Neuronal stem cell (in vitro differentiated cells): Measurements from ENCODE around the gene CALML4. TPM values are rescaled to one million over a fixed set of nuclear protein-coding genes. Genes with fewer than 3 reads are reported as not detected.

Experiments used
- DNase-seq: peaks from one replicate; pipeline ENCODE4 v3.0.0-alpha.2; 2013; ENCODE audit warnings: low spot score
- H2AFZ ChIP-seq: one replicate; pipeline ENCODE4 v1.6.1; 2013; ENCODE audit warnings: mild to moderate bottlenecking, low read length, inconsistent platforms
- H2AK5ac ChIP-seq: 2 replicates; pipeline ENCODE4 v1.6.1; 2013; ENCODE audit warnings: low read depth, mild to moderate bottlenecking, inconsistent platforms, low read length, moderate library complexity, mixed read lengths
- H2BK120ac ChIP-seq: 2 replicates; pipeline ENCODE4 v1.6.1; 2013; ENCODE audit warnings: low read depth, mild to moderate bottlenecking, inconsistent platforms, low read length, moderate library complexity, mixed read lengths
- H2BK12ac ChIP-seq: one replicate; pipeline ENCODE4 v1.6.1; 2013; ENCODE audit warnings: low read length, inconsistent platforms
- H2BK15ac ChIP-seq: 2 replicates; pipeline ENCODE4 v1.6.1; 2013; ENCODE audit warnings: mild to moderate bottlenecking, low read length, inconsistent platforms, mixed read lengths
- H2BK5ac ChIP-seq: one replicate; pipeline ENCODE4 v1.6.1; 2013; ENCODE audit warnings: inconsistent platforms, mild to moderate bottlenecking, low read length, moderate library complexity
- H3K14ac ChIP-seq: one replicate; pipeline ENCODE4 v1.6.1; 2013; ENCODE audit warnings: low read length, inconsistent platforms
- H3K18ac ChIP-seq: 2 replicates; pipeline ENCODE4 v1.6.1; 2013; ENCODE audit warnings: low read length, inconsistent platforms
- H3K23ac ChIP-seq: 2 replicates; pipeline ENCODE4 v1.6.1; 2013; ENCODE audit warnings: low read depth, mild to moderate bottlenecking, mixed read lengths, low read length, inconsistent platforms; ENCODE audit not compliant: poor library complexity
- H3K27ac ChIP-seq: replicated peaks from 3 replicates; pipeline ENCODE4 v1.5.1; 2013; ENCODE audit warnings: low read length, inconsistent platforms
- H3K27me3 ChIP-seq, 3 experiments: 2 replicates each; pipeline ENCODE4 v1.6.1; 2013; ENCODE audit warnings: low read length in 3 of 3, mild to moderate bottlenecking in 2 of 3, inconsistent platforms in 1 of 3, low read depth in 1 of 3, mixed read lengths in 1 of 3, moderate library complexity in 1 of 3; ENCODE audit not compliant: control insufficient read depth in 3 of 3, insufficient read depth in 3 of 3
- H3K36me3 ChIP-seq, 2 donors: replicated peaks in 1 of 2; 2 replicates each; pipeline ENCODE4 v1.6.1; 2013; ENCODE audit warnings: low read length in 2 of 2; ENCODE audit not compliant: control insufficient read depth in 2 of 2, insufficient read depth in 2 of 2
- H3K4ac ChIP-seq: 2 replicates; pipeline ENCODE4 v1.6.1; 2013; ENCODE audit warnings: inconsistent platforms, mild to moderate bottlenecking, low read length, moderate library complexity
- H3K4me1 ChIP-seq, 2 donors: 1 replicate in 1 of 2; 2 replicates in 1 of 2; pipeline ENCODE4 v1.6.1; 2013; ENCODE audit warnings: low read length in 2 of 2, low read depth in 1 of 2; ENCODE audit not compliant: control insufficient read depth in 2 of 2, insufficient read depth in 1 of 2
- H3K4me2 ChIP-seq: one replicate; pipeline ENCODE4 v1.6.1; 2013; ENCODE audit warnings: mild to moderate bottlenecking, low read length, inconsistent platforms; ENCODE audit not compliant: insufficient read depth, poor library complexity, severe bottlenecking
- H3K4me3 ChIP-seq, 2 donors: 2 replicates each; pipeline ENCODE4 v1.5.1; 2013; ENCODE audit warnings: low read length in 2 of 2, mild to moderate bottlenecking in 2 of 2, inconsistent platforms in 1 of 2, moderate library complexity in 1 of 2
- H3K79me1 ChIP-seq: one replicate; pipeline ENCODE4 v1.6.1; 2013; ENCODE audit warnings: low read depth, mild to moderate bottlenecking, inconsistent platforms, low read length, moderate library complexity
- H3K9ac ChIP-seq: one replicate; pipeline ENCODE4 v1.6.1; 2013; ENCODE audit warnings: mild to moderate bottlenecking, low read depth, low read length, inconsistent platforms; ENCODE audit not compliant: poor library complexity
- H3K9me3 ChIP-seq, 2 donors: replicated peaks in 1 of 2; 2 replicates each; pipeline versions ENCODE3 to v1.6.1; 2013; ENCODE audit warnings: low read length in 2 of 2, mild to moderate bottlenecking in 2 of 2, inconsistent platforms in 1 of 2, low read depth in 1 of 2, mixed read lengths in 1 of 2, moderate library complexity in 1 of 2; ENCODE audit not compliant: control insufficient read depth in 2 of 2, insufficient read depth in 1 of 2
- H4K8ac ChIP-seq: one replicate; pipeline ENCODE4 v1.6.1; 2013; ENCODE audit warnings: low read depth, mild to moderate bottlenecking, inconsistent platforms, low read length, moderate library complexity
- H4K91ac ChIP-seq: one replicate; pipeline ENCODE4 v1.6.1; 2013; ENCODE audit warnings: low read length, low read depth, mild to moderate bottlenecking, inconsistent platforms; ENCODE audit not compliant: poor library complexity
- WGBS, 2 donors: extraction: QIAGEN DNeasy Blood & Tissue Kit; methylation state at CpG; one replicate each; pipeline ENCODE4 v1.1.7; 2013; ENCODE audit warnings: missing lambda C conversion rate in 2 of 2, mixed read lengths in 1 of 2; ENCODE audit not compliant: insufficient read length in 2 of 2, insufficient replicate concordance in 1 of 2; ENCODE audit errors: extremely low coverage in 2 of 2; 5-methylcytosine and 5-hydroxymethylcytosine counted together
- polyA plus RNA-seq, 2 experiments: library from polyadenylated mRNA; stranded (reverse); fragments of 200-250 nt; gene quantifications; one replicate each; pipeline ENCODE4 v1.2.3, GENCODE V29; 2013

CALML4 gene, protein sequence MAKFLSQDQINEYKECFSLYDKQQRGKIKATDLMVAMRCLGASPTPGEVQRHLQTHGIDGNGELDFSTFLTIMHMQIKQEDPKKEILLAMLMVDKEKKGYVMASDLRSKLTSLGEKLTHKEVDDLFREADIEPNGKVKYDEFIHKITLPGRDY
- 26.8 TPM for polyA plus RNA-seq (2013, experiment 1 of 2)
- 28.4 TPM for polyA plus RNA-seq (2013, experiment 2 of 2)

DNA sequence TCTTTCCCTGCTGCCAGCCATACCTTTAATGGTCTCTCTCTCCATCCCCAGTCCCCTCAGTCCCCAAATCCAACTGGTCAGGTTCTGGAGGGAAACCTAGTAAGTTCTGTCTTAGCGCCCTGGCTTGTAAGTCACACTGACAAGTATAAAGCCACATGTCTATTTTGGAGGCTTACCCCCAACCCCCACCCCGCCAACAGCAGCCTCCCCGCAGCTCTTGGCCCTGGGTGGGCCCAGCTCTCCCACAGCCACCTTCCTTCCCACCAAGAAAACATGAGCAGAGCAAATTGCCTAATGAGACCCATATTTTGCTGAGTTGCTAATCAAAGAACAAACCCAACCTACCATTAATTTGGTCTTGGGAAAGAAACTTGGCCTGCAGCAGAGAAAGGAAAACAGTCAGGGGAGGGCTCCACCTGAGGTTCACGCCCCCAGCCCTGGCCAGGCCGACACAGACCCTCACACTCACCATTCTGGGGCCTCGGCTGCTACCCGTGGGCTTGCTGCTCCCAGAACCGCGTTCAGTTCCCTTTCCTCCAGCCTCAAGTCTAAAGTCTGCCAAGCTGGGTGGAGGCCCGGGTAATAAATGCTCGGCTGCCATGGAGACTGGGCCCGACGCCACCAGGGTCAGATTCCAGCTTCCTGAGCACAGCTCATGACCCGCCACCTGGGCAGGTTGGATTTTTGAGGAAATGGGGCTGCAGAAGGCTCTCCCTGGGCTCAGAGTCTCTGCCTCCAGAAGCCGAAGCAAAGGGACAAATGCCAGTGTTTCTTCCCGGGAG is at the start of gene CALML4:
Gene CALML4, minus strand, starts transcription at position 557 of the 782 bp plus-strand sequence. Its CDS starts 85 bp downstream, at position 472.
- H3K4me2 ChIP-seq: no peak within 1 kb of the TSS
- H3K4me1 ChIP-seq: peaks cover 5 to 34% of the 10 kb centered on the region in 2 donors
- no peaks in the 10 kb centered on the region for H3K9me3 ChIP-seq
- WGBS, 2 donors: no CpG with 5 or more reads among the region's 16 CpGs
- H3K9ac ChIP-seq: no peak within 1 kb of the TSS
- H3K4ac ChIP-seq: no peak within 1 kb of the TSS
- H3K27ac ChIP-seq: no peak within 1 kb of the TSS
- peak within 1 kb of the TSS; percentile 54 for H2AK5ac ChIP-seq
- H3K23ac ChIP-seq: no peak within 1 kb of the TSS
- H3K18ac ChIP-seq: peak within 1 kb of the TSS; percentile 81
- peak within 1 kb of the TSS; percentile 69 for H2BK15ac ChIP-seq
- H3K27me3 ChIP-seq: no peaks in the 10 kb centered on the region
- H2BK12ac ChIP-seq: no peak within 1 kb of the TSS
- no peak within 1 kb of the TSS for H2BK5ac ChIP-seq
- H4K8ac ChIP-seq: no peak within 1 kb of the TSS
- H4K91ac ChIP-seq: no peak within 1 kb of the TSS
- no peak within 1 kb of the TSS for H2AFZ ChIP-seq
- no peak within 1 kb of the TSS for H3K14ac ChIP-seq
- no peak for DNase-seq
- peaks cover 12% of the 10 kb centered on the region for H3K79me1 ChIP-seq
- H3K4me3 ChIP-seq: no peak within 1 kb of the TSS
- H2BK120ac ChIP-seq: no peak within 1 kb of the TSS
- peaks cover 6 to 43% of the 10 kb centered on the region in 2 donors for H3K36me3 ChIP-seq

DNA sequence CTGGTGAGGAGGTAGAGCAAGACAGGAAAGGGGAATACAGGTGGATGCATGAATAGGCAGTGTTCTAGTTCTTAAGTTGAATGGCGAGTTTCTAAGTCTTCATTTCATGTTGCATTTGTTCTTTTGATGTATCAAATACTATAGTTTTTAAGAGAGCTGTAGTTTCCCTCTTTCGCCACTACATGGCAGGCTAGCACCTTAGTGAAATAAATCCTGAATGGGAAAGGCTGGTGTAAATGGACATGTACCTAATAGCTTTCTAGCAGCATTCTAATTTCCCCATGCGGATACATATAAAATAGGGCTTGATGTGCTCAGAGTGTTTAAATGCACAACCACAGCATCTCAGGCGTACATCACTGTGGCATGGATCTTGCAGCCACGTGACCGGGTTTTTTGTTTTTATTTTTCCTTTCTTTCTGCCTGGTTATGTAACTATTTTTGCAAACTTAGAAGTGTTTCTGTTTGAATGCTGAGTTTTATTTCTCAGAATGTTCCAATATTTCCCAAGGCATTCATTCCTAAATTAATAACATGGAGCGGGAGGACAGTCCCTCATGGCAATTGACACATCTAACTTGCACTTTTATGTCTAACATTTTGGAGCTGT is 47.9 kb upstream of the CALML4 start:
- Histone ChIP-seq H3K9me3 (no peaks in the 10 kb centered on the region), H2AFZ (no peak overlapping the region), H3K27me3 (peaks cover 0 to 10% (median 0%) of the 10 kb centered on the region in 3 experiments), H3K18ac (no peak overlapping the region), H3K4me1 (peaks cover 0 to 2% of the 10 kb centered on the region in 2 donors), H2BK120ac (no peak overlapping the region), H2BK15ac (no peak overlapping the region), H3K36me3 (no peaks in the 10 kb centered on the region), H3K4ac (no peak overlapping the region), H4K91ac (no peak overlapping the region), H2AK5ac (no peak overlapping the region), H3K27ac (no peak overlapping the region), H3K79me1 (no peaks in the 10 kb centered on the region), H4K8ac (no peak overlapping the region), H3K9ac (no peak overlapping the region), H3K14ac (no peak overlapping the region), H3K4me3 (no peak overlapping the region), H3K4me2 (no peak overlapping the region), H3K23ac (no peak overlapping the region), H2BK5ac (no peak overlapping the region), H2BK12ac (no peak overlapping the region)
- WGBS, 2 donors: no CpG with 5 or more reads among the region's 7 CpGs
- peak; percentile 54 for DNase-seq

DNA sequence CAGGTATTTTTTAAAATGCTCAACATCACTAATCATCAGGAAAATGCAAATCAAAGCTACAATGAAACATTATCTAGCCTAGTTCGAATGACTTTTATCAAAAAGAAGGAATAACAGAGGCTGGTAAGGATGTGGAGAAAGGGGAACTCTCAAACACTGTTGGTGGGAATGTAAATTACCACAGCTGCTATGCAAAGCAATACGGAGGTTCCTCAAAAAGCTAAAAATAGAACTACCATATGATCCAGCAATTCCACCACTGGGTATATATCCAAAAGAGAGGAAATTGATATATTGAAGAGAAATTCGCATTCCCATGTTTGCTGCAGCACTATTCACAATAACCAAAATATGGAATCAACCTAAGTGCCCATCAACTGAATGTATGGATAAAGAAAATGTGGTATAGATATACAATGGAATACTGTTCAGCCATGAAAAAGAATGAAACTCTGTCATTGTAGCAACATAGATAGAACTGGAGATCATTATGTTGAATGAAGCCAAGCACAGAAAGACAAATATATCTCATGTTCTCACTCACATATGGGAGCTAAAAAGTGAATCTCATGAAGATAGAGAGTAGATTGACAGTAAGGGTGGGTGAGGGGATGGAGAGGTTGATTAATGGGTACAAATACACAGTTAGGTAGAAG is 44.1 kb upstream of the CALML4 start:
- Histone ChIP-seq H4K8ac (no peak overlapping the region), H3K79me1 (no peaks in the 10 kb centered on the region), H3K36me3 (no peaks in the 10 kb centered on the region)

More for the DNA sequence above, 44.1 kb upstream of the CALML4 start:
- H3K4ac ChIP-seq: no peak overlapping the region
- H2BK15ac ChIP-seq: no peak overlapping the region
- no peak for DNase-seq
- H3K18ac ChIP-seq: no peak overlapping the region
- no peak overlapping the region for H3K4me3 ChIP-seq
- no peak overlapping the region for H2BK5ac ChIP-seq
- H3K4me1 ChIP-seq: no peaks in the 10 kb centered on the region
- H2BK12ac ChIP-seq: no peak overlapping the region
- no peak overlapping the region for H3K4me2 ChIP-seq
- WGBS, 2 donors: no CpG with 5 or more reads among the region's 3 CpGs
- no peak overlapping the region for H3K9ac ChIP-seq
- H3K23ac ChIP-seq: no peak overlapping the region
- H3K27ac ChIP-seq: no peak overlapping the region
- no peak overlapping the region for H3K14ac ChIP-seq
- no peak overlapping the region for H2AFZ ChIP-seq
- H2BK120ac ChIP-seq: no peak overlapping the region
- no peaks in the 10 kb centered on the region for H3K9me3 ChIP-seq
- no peak overlapping the region for H4K91ac ChIP-seq
- peaks cover 0 to 2% (median 0%) of the 10 kb centered on the region in 3 experiments for H3K27me3 ChIP-seq
- no peak overlapping the region for H2AK5ac ChIP-seq
